Endothelial cell of umbilical vein (primary cell): Measurements from ENCODE around the gene MRM1. TPM values are rescaled to one million over a fixed set of nuclear protein-coding genes. Genes with fewer than 3 reads are reported as not detected.

Experiments
- BruUV-seq: library from RNA; stranded (reverse); fragments of 400-500 nt; replicated peaks from 2 replicates; lab custom pipeline; 2021; lab: Mats Ljungman, UMichigan
- CTCF ChIA-PET: fragments of 300-600, 350-600 bp; sonication (Branson Sonifier 250); formaldehyde crosslinking; loops from one replicate; lab custom pipeline; 2021; ENCODE audit warnings: antibody characterized with exemption, inconsistent platforms; lab: Charles Lee
- POLR2A ChIA-PET: fragments of 300-600, 350-600 bp; sonication (Branson Sonifier 250); formaldehyde crosslinking; loops from one replicate; lab custom pipeline; 2021; ENCODE audit warnings: antibody characterized with exemption, inconsistent platforms; lab: Charles Lee
- DNase-seq: peaks from one replicate; pipeline ENCODE4 v3.0.0-alpha.2; 2011; ENCODE audit warnings: low read depth, low spot score
- FAIRE-seq: peaks from 2 replicates; lab custom pipeline; 2011; peaks lifted over from hg19 to GRCh38; lab: Jason Lieb, UNC
- H2AFZ ChIP-seq: 2 replicates; pipeline ENCODE4 v1.6.0; 2012; ENCODE audit warnings: low read depth, low read length, control low read depth, inconsistent platforms
- H3K27ac ChIP-seq: 2 replicates; pipeline ENCODE4 v1.5.1; 2011; ENCODE audit warnings: low read depth, mild to moderate bottlenecking, control low read depth, low read length, moderate library complexity; ENCODE audit not compliant: insufficient read depth
- H3K27me3 ChIP-seq, 2 experiments: 2 replicates each; pipeline versions ENCODE4 v1.6.0 to v1.6.1; 2011; ENCODE audit warnings: low read length in 2 of 2, mixed read lengths in 1 of 2; ENCODE audit not compliant: control insufficient read depth in 2 of 2, insufficient read depth in 2 of 2
- H3K36me3 ChIP-seq, 2 experiments: 2 replicates in 1 of 2; 3 replicates in 1 of 2; pipeline ENCODE4 v1.5.1; 2011; ENCODE audit warnings: low read length in 2 of 2, mild to moderate bottlenecking in 1 of 2, moderate library complexity in 1 of 2; ENCODE audit not compliant: control insufficient read depth in 2 of 2, insufficient read depth in 2 of 2; ENCODE audit errors: extremely low read depth in 1 of 2
- H3K4me1 ChIP-seq: 3 replicates; pipeline ENCODE4 v1.5.1; 2011; ENCODE audit warnings: mild to moderate bottlenecking, low read length; ENCODE audit not compliant: control insufficient read depth, insufficient read depth; ENCODE audit errors: extremely low read depth
- H3K4me2 ChIP-seq: 2 replicates; pipeline ENCODE4 v1.6.1; 2011; ENCODE audit warnings: low read length, control low read depth, mixed read lengths; ENCODE audit not compliant: insufficient read depth
- H3K4me3 ChIP-seq, 3 experiments: fragments of 200-600 bp in 1 of 3; sonication (generic), shearing (Covaris generic) in 1 of 3; replicated peaks in 1 of 3; 2 replicates each; pipeline ENCODE4 v1.5.1; 2011 to 2016; ENCODE audit warnings: control low read depth in 3 of 3, low read length in 3 of 3, mild to moderate bottlenecking in 2 of 3, inconsistent platforms in 1 of 3, low read depth in 1 of 3, moderate library complexity in 1 of 3; ENCODE audit not compliant: insufficient read depth in 1 of 3
- H3K79me2 ChIP-seq: 2 replicates; pipeline ENCODE4 v1.6.0; 2012; ENCODE audit warnings: low read length, inconsistent platforms; ENCODE audit not compliant: control insufficient read depth, insufficient read depth
- H3K9ac ChIP-seq: replicated peaks from 2 replicates; pipeline ENCODE3; 2011; ENCODE audit warnings: low read length, control low read depth; ENCODE audit not compliant: insufficient read depth; ENCODE audit errors: extremely low read depth
- H3K9me1 ChIP-seq: replicated peaks from 3 replicates; pipeline ENCODE4 v1.6.0; 2011; ENCODE audit warnings: mild to moderate bottlenecking, low read length; ENCODE audit not compliant: control insufficient read depth, insufficient read depth; ENCODE audit errors: extremely low read depth
- H3K9me3 ChIP-seq: replicated peaks from 2 replicates; pipeline ENCODE4 v1.5.1; 2012; ENCODE audit warnings: low read length, inconsistent platforms; ENCODE audit not compliant: control insufficient read depth, insufficient read depth
- H4K20me1 ChIP-seq: replicated peaks from 2 replicates; pipeline ENCODE3; 2011; ENCODE audit warnings: mild to moderate bottlenecking, low read length; ENCODE audit not compliant: control insufficient read depth, insufficient read depth; ENCODE audit errors: extremely low read depth
- CTCF ChIP-seq, 2 donors: IDR thresholded peaks; 1 replicate in 1 of 2; 2 replicates in 1 of 2; pipeline ENCODE4 v1.5.1; 2011; ENCODE audit warnings: low read length in 2 of 2, mild to moderate bottlenecking in 2 of 2, moderate library complexity in 2 of 2, control low read depth in 1 of 2, inconsistent platforms in 1 of 2, low read depth in 1 of 2; ENCODE audit not compliant: insufficient read depth in 1 of 2; ENCODE audit errors: extremely low read depth in 1 of 2
- EZH2 ChIP-seq: IDR thresholded peaks from 2 replicates; pipeline ENCODE4 v1.6.1; 2012; ENCODE audit warnings: borderline replicate concordance, low read depth, mild to moderate bottlenecking, moderate library complexity, low read length, inconsistent platforms; ENCODE audit not compliant: severe bottlenecking
- FOS ChIP-seq: IDR thresholded peaks from 2 replicates; pipeline ENCODE4 v1.6.1; 2011; ENCODE audit warnings: mild to moderate bottlenecking, low read length, moderate library complexity, borderline replicate concordance; ENCODE audit not compliant: insufficient read depth
- GATA2 ChIP-seq: IDR thresholded peaks from 2 replicates; pipeline ENCODE4 v1.7.0; 2011; ENCODE audit warnings: low read depth, mild to moderate bottlenecking, moderate library complexity, mixed read lengths, low read length; ENCODE audit not compliant: insufficient read length, insufficient read depth
- JUN ChIP-seq: IDR thresholded peaks from 2 replicates; pipeline ENCODE4 v1.6.1; 2011; ENCODE audit warnings: borderline replicate concordance, low read depth; ENCODE audit not compliant: insufficient read length, insufficient read depth
- MAX ChIP-seq: IDR thresholded peaks from 2 replicates; pipeline ENCODE4 v1.6.1; 2011; ENCODE audit not compliant: insufficient read depth, insufficient read length
- MYC ChIP-seq: IDR thresholded peaks from one replicate; pipeline ENCODE4 v1.6.1; 2011; ENCODE audit warnings: mild to moderate bottlenecking, low read depth, low read length
- POLR2A ChIP-seq: IDR thresholded peaks from 2 replicates; pipeline ENCODE4 v1.6.1; 2012; ENCODE audit warnings: low read depth, mild to moderate bottlenecking, control low read depth, low read length
- POLR2AphosphoS5 ChIP-seq: IDR thresholded peaks from 2 replicates; pipeline ENCODE4 v1.6.1; 2012; ENCODE audit warnings: low read depth, mild to moderate bottlenecking, control low read depth, low read length, moderate library complexity; ENCODE audit not compliant: insufficient read depth
- dilution Hi-C: fragments of 300-500 bp; cut with MboI; formaldehyde crosslinking; loops from one replicate; pipeline ENCODE4 v1.15.0; 2019; ENCODE audit warnings: low sequenced_read_pairs; ENCODE audit not compliant: extremely low pct_ligation_motif_present
- intact Hi-C: fragments of 100-400 bp; cut with micrococcal nuclease; formaldehyde crosslinking; loops from one replicate; pipeline ENCODE4 v1.10.0; 2022
- polyA plus RNA-seq, 4 experiments: library from polyadenylated mRNA; depleted of rRNA in 3 of 4; stranded (reverse) in 3 of 4; unstranded in 1 of 4; fragments of >200 nt; gene quantifications; 2 replicates each; pipeline versions ENCODE4 v1.2.1 to v1.2.3, GENCODE V29; 2011 to 2012; ENCODE audit warnings: missing spikeins in 1 of 4
- total RNA-seq: library from RNA; stranded (reverse); gene quantifications from 2 replicates; pipeline ENCODE4 v1.2.3, GENCODE V29; 2021

MRM1 gene
- total and polyA plus RNA-seq, 2 donors (not counting 3 experiments of a cell fraction or from before 2014, with no cell fraction given), result 3.7 to 5.9 TPM

- no TSS peak for BruUV-seq
- no peak for DNase-seq
- POLR2A ChIA-PET, result no interaction called here
- peaks cover 0 to 5% of the 10 kb centered on the region in 2 experiments for H3K27me3 ChIP-seq
- TF ChIP-seq MAX (no peak), EZH2 (no peak), JUN (no peak), FOS (no peak), GATA2 (no peak), CTCF (IDR thresholded peaks at IDR 0.05; ENCODE audit: extremely low read depth in 1 of 2, insufficient read depth in 1 of 2, low read depth in 1 of 2, low read length in 2 of 2) (no peak), MYC (no peak), POLR2AphosphoS5 (no peak), POLR2A (no peak)
- no peaks in the 10 kb centered on the region for H3K36me3 ChIP-seq
- H3K79me2 ChIP-seq, result no peaks in the 10 kb centered on the region
- CTCF ChIA-PET, result interaction anchor here (0.9 to 9.1 kb wide), 8 partner anchors 25 to 613 kb away, joined by 3 to 201 read pairs (median 6); partner anchors contain the start of genes AATF and MRM1
- FAIRE-seq, result no peak
- no peaks in the 10 kb centered on the region for H4K20me1 ChIP-seq
- dilution Hi-C loops (no loop called here), intact Hi-C loops (no loop called here)
- no peaks in the 10 kb centered on the region for H3K9me1 ChIP-seq
- H3K9me3 ChIP-seq, result no peaks in the 10 kb centered on the region
- no peak overlapping the region for H3K4me3 ChIP-seq
- no peak overlapping the region for H3K4me2 ChIP-seq
- H3K4me1 ChIP-seq, result no peaks in the 10 kb centered on the region
- H3K9ac ChIP-seq, result no peak overlapping the region
- no peak overlapping the region for H3K27ac ChIP-seq
- H2AFZ ChIP-seq, result no peak overlapping the region
These were observed 25.7 kb downstream of the MRM1 start for GRCh38 chr17:36627101-36627500.
